ENCODE results near the gene MACROD2.
"Not testable (repeated sequence)": the region's sequence is repeated elsewhere in the genome, so short reads cannot be mapped to it uniquely, and the experiment has no call there.

Gene MACROD2

GRCh38 chr20:14889496-14890255 is 894.4 kb downstream of the MACROD2 start:
- no peak for DNase-seq

GRCh38 chr20:14890713-14891112 is 895.4 kb downstream of the MACROD2 start:
- no peak for DNase-seq

GRCh38 chr20:14892782-14893181 is 897.5 kb downstream of the MACROD2 start:
- no peak for DNase-seq

GRCh38 chr20:14896569-14896968 is 901.3 kb downstream of the MACROD2 start:
- no peak for DNase-seq

- no peak for DNase-seq
Measured at GRCh38 chr20:14897608-14898007, 902.3 kb downstream of the MACROD2 start.

GRCh38 chr20:14902432-14903089 is 907.2 kb downstream of the MACROD2 start:
- no peak for DNase-seq

GRCh38 chr20:14906908-14907434 is 911.7 kb downstream of the MACROD2 start:
- no peak for DNase-seq

- DNase-seq = no peak
Measured at GRCh38 chr20:14910126-14910525, 914.8 kb downstream of the MACROD2 start.

GRCh38 chr20:14913896-14914620 is 918.7 kb downstream of the MACROD2 start:
- no peak for DNase-seq

GRCh38 chr20:14914633-14915032 is 919.3 kb downstream of the MACROD2 start:
- no peak for DNase-seq

- no peak for DNase-seq
Measured at GRCh38 chr20:14915356-14915755, 920.0 kb downstream of the MACROD2 start.

- DNase-seq = no peak
Measured at GRCh38 chr20:14916360-14916920, 921.1 kb downstream of the MACROD2 start.

GRCh38 chr20:14918281-14918680 is 923.0 kb downstream of the MACROD2 start:
- no peak for DNase-seq

- DNase-seq = no peak
Measured at GRCh38 chr20:14918976-14919375, 923.7 kb downstream of the MACROD2 start.

- DNase-seq = no peak
Measured at GRCh38 chr20:14919501-14920081, 924.3 kb downstream of the MACROD2 start.

GRCh38 chr20:14921513-14921912 is 926.2 kb downstream of the MACROD2 start:
- DNase-seq = no peak

- DNase-seq = no peak
Measured at GRCh38 chr20:14922503-14923267, 927.4 kb downstream of the MACROD2 start.

GRCh38 chr20:14924433-14924832 is 929.1 kb downstream of the MACROD2 start:
- DNase-seq = no peak

GRCh38 chr20:14925300-14925699 is 930.0 kb downstream of the MACROD2 start:
- no peak for DNase-seq

GRCh38 chr20:14926436-14926835 is 931.1 kb downstream of the MACROD2 start:
- not testable (repeated sequence) for DNase-seq

- DNase-seq = no peak
Measured at GRCh38 chr20:14928083-14928482, 932.8 kb downstream of the MACROD2 start.

- DNase-seq = no peak
Measured at GRCh38 chr20:14929388-14929787, 934.1 kb downstream of the MACROD2 start.

Measured in amniotic stem cell (primary cell).